Measurements from ENCODE around the gene SLC52A3.

DNA sequence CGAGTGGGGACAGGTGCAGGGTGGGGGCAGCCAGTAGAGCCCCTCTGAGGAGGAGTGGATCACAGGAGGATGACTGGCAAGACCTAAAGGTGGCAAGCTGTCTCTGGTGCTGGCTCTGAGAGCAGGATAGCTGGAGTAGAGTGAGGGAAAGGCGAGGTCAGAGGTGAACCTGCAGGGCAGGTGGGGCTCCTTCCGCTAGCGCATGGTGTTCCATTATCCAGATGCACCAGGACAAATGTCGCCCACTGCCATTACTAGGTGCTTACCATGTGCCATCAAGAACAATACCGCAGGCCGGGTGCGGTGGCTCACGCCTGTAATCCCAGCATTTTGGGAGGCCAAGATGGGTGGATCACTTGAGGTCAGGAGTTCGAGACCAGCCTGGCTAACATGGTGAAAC lies 46.9 kb upstream of the SLC52A3 start:
- TF ChIP-seq SIN3A (IDR thresholded peaks at IDR 0.05; ENCODE audit: borderline replicate concordance, insufficient read depth, low read length) = no peak
- TF ChIP-seq, protein P1, sequence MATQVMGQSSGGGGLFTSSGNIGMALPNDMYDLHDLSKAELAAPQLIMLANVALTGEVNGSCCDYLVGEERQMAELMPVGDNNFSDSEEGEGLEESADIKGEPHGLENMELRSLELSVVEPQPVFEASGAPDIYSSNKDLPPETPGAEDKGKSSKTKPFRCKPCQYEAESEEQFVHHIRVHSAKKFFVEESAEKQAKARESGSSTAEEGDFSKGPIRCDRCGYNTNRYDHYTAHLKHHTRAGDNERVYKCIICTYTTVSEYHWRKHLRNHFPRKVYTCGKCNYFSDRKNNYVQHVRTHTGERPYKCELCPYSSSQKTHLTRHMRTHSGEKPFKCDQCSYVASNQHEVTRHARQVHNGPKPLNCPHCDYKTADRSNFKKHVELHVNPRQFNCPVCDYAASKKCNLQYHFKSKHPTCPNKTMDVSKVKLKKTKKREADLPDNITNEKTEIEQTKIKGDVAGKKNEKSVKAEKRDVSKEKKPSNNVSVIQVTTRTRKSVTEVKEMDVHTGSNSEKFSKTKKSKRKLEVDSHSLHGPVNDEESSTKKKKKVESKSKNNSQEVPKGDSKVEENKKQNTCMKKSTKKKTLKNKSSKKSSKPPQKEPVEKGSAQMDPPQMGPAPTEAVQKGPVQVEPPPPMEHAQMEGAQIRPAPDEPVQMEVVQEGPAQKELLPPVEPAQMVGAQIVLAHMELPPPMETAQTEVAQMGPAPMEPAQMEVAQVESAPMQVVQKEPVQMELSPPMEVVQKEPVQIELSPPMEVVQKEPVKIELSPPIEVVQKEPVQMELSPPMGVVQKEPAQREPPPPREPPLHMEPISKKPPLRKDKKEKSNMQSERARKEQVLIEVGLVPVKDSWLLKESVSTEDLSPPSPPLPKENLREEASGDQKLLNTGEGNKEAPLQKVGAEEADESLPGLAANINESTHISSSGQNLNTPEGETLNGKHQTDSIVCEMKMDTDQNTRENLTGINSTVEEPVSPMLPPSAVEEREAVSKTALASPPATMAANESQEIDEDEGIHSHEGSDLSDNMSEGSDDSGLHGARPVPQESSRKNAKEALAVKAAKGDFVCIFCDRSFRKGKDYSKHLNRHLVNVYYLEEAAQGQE (IDR thresholded peaks at IDR 0.05; ENCODE audit: insufficient read depth in 1 of 2, low read depth in 2 of 2, low read length in 2 of 2) = no peak
